PC-3 (cell line): ENCODE results near the gene BPIFB1. TPM values are rescaled to one million over a fixed set of nuclear protein-coding genes. Genes with fewer than 3 reads are reported as not detected.

Source experiments
- ATAC-seq: fragments of 200-7000 bp; cut with Tn5 transposase; 2 replicates; pipeline ENCODE4 v1.9.1; 2020; ENCODE audit warnings: mild to moderate bottlenecking, moderate library complexity
- BruUV-seq: library from RNA; stranded (reverse); fragments of 400-500 nt; replicated peaks from 2 replicates; lab custom pipeline; 2021; lab: Mats Ljungman, UMichigan
- CTCF ChIA-PET: fragments of 300-600 bp; sonication (Branson Sonifier 250); formaldehyde crosslinking; loops from one replicate; lab custom pipeline; 2022; ENCODE audit warnings: antibody characterized with exemption; lab: Charles Lee
- POLR2A ChIA-PET: fragments of 300-600 bp; sonication (Branson Sonifier 250); formaldehyde crosslinking; loops from one replicate; lab custom pipeline; 2022; ENCODE audit warnings: antibody characterized with exemption; ENCODE audit not compliant: unreplicated experiment; lab: Charles Lee
- DNase-seq: peaks from one replicate; pipeline ENCODE4 v3.0.0-alpha.2; 2015
- H2AFZ ChIP-seq: fragments of 300-600 bp; sonication (generic); 2 replicates; pipeline ENCODE4 v1.6.0; 2016; ENCODE audit warnings: antibody characterized with exemption, low read length
- H3F3A ChIP-seq: fragments of 300-600 bp; sonication (generic); one replicate; pipeline ENCODE4 v1.6.0; 2017; ENCODE audit warnings: antibody characterized with exemption, low read length, control low read depth, mild to moderate bottlenecking; ENCODE audit not compliant: unreplicated experiment
- H3K27ac ChIP-seq: fragments of 300-600 bp; sonication (generic); 2 replicates; pipeline ENCODE4 v1.5.1; 2016; ENCODE audit warnings: mild to moderate bottlenecking, low read length
- H3K27me3 ChIP-seq: fragments of 300-600 bp; sonication (generic); 2 replicates; pipeline ENCODE4 v1.6.1; 2016; ENCODE audit warnings: low read length, mixed read lengths
- H3K36me3 ChIP-seq: fragments of 300-600 bp; sonication (generic); 2 replicates; pipeline ENCODE4 v1.6.1; 2016; ENCODE audit warnings: low read depth, mixed run types, low read length, mixed read lengths
- H3K4me1 ChIP-seq: fragments of 300-600 bp; sonication (generic); 2 replicates; pipeline ENCODE4 v1.5.1; 2016; ENCODE audit warnings: low read length; ENCODE audit not compliant: insufficient read depth
- H3K4me2 ChIP-seq: fragments of 300-600 bp; sonication (generic); 2 replicates; pipeline ENCODE4 v1.6.0; 2016; ENCODE audit warnings: low read length
- H3K4me3 ChIP-seq: fragments of 300-600 bp; sonication (generic); 2 replicates; pipeline ENCODE4 v1.5.1; 2016; ENCODE audit warnings: mild to moderate bottlenecking, low read length, mixed read lengths
- H3K79me2 ChIP-seq: fragments of 300-600 bp; sonication (generic); 2 replicates; pipeline ENCODE4 v1.6.1; 2017; ENCODE audit warnings: low read length, mixed read lengths
- H3K9ac ChIP-seq: fragments of 300-600 bp; sonication (generic); 2 replicates; pipeline ENCODE4 v1.6.0; 2016; ENCODE audit warnings: mild to moderate bottlenecking, low read length
- H3K9me2 ChIP-seq: fragments of 300-600 bp; sonication (generic); replicated peaks from 2 replicates; pipeline ENCODE4 v1.6.1; 2016; ENCODE audit warnings: mixed run types, low read length, mixed read lengths
- H3K9me3 ChIP-seq: fragments of 300-600 bp; sonication (generic); 2 replicates; pipeline ENCODE4 v1.6.1; 2016; ENCODE audit warnings: low read length, mixed read lengths
- H4K20me1 ChIP-seq: fragments of 300-600 bp; sonication (generic); 2 replicates; pipeline ENCODE4 v1.6.1; 2016; ENCODE audit warnings: low read length, mixed read lengths
- CTCF ChIP-seq: fragments of 300-600 bp; sonication (generic); conservative IDR thresholded peaks from 2 replicates; pipeline ENCODE4 v1.5.1; 2017; ENCODE audit warnings: antibody characterized with exemption, low read depth, mild to moderate bottlenecking, low read length
- EZH2 ChIP-seq: fragments of 300-600 bp; sonication (generic); IDR thresholded peaks from one replicate; pipeline ENCODE4 v1.6.1; 2017; ENCODE audit warnings: antibody characterized with exemption, mild to moderate bottlenecking, low read length; ENCODE audit not compliant: unreplicated experiment
- EZH2phosphoT487 ChIP-seq: fragments of 300-600 bp; sonication (generic); IDR thresholded peaks from 2 replicates; pipeline ENCODE4 v1.6.1; 2018; ENCODE audit warnings: mild to moderate bottlenecking, antibody characterized with exemption, low read length, borderline replicate concordance
- intact Hi-C: fragments of 100-400 bp; cut with micrococcal nuclease; formaldehyde crosslinking; loops from 2 replicates; pipeline ENCODE4 v1.9.0; 2023
- total RNA-seq: library from RNA; depleted of rRNA; stranded (reverse); fragments of >200 nt; gene quantifications from 2 replicates; pipeline ENCODE4 v1.2.3, GENCODE V29; 2014

Gene BPIFB1
- total RNA-seq, 1 experiment from 2014 or later, result not detected

GRCh38 chr20:33272155-33272873 is 10.7 kb upstream of the BPIFB1 start:
- peaks cover 46% of the 10 kb centered on the region for H3K27me3 ChIP-seq
- intact Hi-C loops, result no loop called here
- H3K9me3 ChIP-seq, result no peaks in the 10 kb centered on the region
- ChIA-PET CTCF (no interaction called here), POLR2A (no interaction called here)
- TF ChIP-seq EZH2phosphoT487 (no peak), EZH2 (no peak), CTCF (no peak)
- no peaks in the 10 kb centered on the region for H3K79me2 ChIP-seq
- H3K9me2 ChIP-seq, result no peaks in the 10 kb centered on the region
- H3F3A ChIP-seq, result no peaks in the 10 kb centered on the region
- no peaks in the 10 kb centered on the region for H3K4me1 ChIP-seq
- H3K27ac ChIP-seq, result no peak overlapping the region
- no peak for ATAC-seq
- no peak for DNase-seq
- H2AFZ ChIP-seq, result no peak overlapping the region
- no TSS peak for BruUV-seq
- H3K36me3 ChIP-seq, result no peaks in the 10 kb centered on the region
- H4K20me1 ChIP-seq, result no peaks in the 10 kb centered on the region
- H3K4me2 ChIP-seq, result no peak overlapping the region
- H3K4me3 ChIP-seq, result no peak overlapping the region
- H3K9ac ChIP-seq, result no peak overlapping the region

GRCh38 chr20:33273117-33273851 is 9.7 kb upstream of the BPIFB1 start:
- intact Hi-C loops, result no loop called here
- no peaks in the 10 kb centered on the region for H4K20me1 ChIP-seq
- no peaks in the 10 kb centered on the region for H3K9me2 ChIP-seq
- ATAC-seq (no peak), DNase-seq (no peak)
- H3K79me2 ChIP-seq, result no peaks in the 10 kb centered on the region
- H3K27me3 ChIP-seq, result peaks cover 55% of the 10 kb centered on the region
- TF ChIP-seq EZH2phosphoT487, result no peak
- no peak for TF ChIP-seq CTCF
- TF ChIP-seq EZH2, result no peak
- no peaks in the 10 kb centered on the region for H3K9me3 ChIP-seq
- H3K4me3 ChIP-seq, result no peak overlapping the region
- H3K36me3 ChIP-seq, result no peaks in the 10 kb centered on the region
- no TSS peak for BruUV-seq
- H3K9ac ChIP-seq, result no peak overlapping the region
- H3K27ac ChIP-seq, result no peak overlapping the region
- ChIA-PET CTCF (no interaction called here), POLR2A (no interaction called here)
- H3F3A ChIP-seq, result no peaks in the 10 kb centered on the region
- H3K4me2 ChIP-seq, result no peak overlapping the region
- H3K4me1 ChIP-seq, result no peaks in the 10 kb centered on the region
- no peak overlapping the region for H2AFZ ChIP-seq

GRCh38 chr20:33275215-33275614 is 7.8 kb upstream of the BPIFB1 start:
- intact Hi-C loops, result no loop called here
- CTCF ChIA-PET, result no interaction called here

More at GRCh38 chr20:33275215-33275614, 7.8 kb upstream of the BPIFB1 start:
- Histone ChIP-seq H3K36me3 (no peaks in the 10 kb centered on the region), H3K4me2 (no peak overlapping the region), H2AFZ (no peak overlapping the region), H3F3A (no peaks in the 10 kb centered on the region), H4K20me1 (no peaks in the 10 kb centered on the region), H3K27me3 (peaks cover 68% of the 10 kb centered on the region), H3K27ac (no peak overlapping the region), H3K4me1 (no peaks in the 10 kb centered on the region), H3K9me2 (no peaks in the 10 kb centered on the region), H3K79me2 (no peaks in the 10 kb centered on the region), H3K4me3 (no peak overlapping the region), H3K9ac (no peak overlapping the region), H3K9me3 (no peaks in the 10 kb centered on the region)
- no peak for DNase-seq
- BruUV-seq, result no TSS peak
- TF ChIP-seq CTCF (no peak), EZH2phosphoT487 (no peak), EZH2 (no peak)
- no peak for ATAC-seq
- POLR2A ChIA-PET, result no interaction called here
